GM12873 (cell line): ENCODE results near the gene ZNF26.

Experiments
- TF ChIP-seq, protein P1 (sequence below): IDR thresholded peaks from 2 replicates; pipeline ENCODE4 v1.5.1; 2012; ENCODE audit warnings: low read depth, mild to moderate bottlenecking, moderate library complexity, low read length, control low read depth; ENCODE audit not compliant: insufficient read depth; ENCODE audit errors: missing control alignments

ZNF26 gene

DNA sequence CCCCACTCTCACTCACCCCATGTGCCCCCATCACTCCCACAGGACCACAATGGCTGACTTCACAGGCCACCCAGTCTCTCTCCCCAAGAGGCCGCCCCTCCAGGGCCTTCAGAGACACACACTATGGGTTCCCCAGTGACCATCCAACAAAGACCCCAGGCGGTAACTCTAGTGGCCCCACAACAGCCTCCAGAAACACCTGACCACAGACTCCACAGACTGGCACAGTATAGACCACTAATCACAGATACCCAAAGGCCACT, 33.1 kb upstream of the ZNF26 start:
- TF ChIP-seq, protein P1, sequence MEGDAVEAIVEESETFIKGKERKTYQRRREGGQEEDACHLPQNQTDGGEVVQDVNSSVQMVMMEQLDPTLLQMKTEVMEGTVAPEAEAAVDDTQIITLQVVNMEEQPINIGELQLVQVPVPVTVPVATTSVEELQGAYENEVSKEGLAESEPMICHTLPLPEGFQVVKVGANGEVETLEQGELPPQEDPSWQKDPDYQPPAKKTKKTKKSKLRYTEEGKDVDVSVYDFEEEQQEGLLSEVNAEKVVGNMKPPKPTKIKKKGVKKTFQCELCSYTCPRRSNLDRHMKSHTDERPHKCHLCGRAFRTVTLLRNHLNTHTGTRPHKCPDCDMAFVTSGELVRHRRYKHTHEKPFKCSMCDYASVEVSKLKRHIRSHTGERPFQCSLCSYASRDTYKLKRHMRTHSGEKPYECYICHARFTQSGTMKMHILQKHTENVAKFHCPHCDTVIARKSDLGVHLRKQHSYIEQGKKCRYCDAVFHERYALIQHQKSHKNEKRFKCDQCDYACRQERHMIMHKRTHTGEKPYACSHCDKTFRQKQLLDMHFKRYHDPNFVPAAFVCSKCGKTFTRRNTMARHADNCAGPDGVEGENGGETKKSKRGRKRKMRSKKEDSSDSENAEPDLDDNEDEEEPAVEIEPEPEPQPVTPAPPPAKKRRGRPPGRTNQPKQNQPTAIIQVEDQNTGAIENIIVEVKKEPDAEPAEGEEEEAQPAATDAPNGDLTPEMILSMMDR = no peak

DNA sequence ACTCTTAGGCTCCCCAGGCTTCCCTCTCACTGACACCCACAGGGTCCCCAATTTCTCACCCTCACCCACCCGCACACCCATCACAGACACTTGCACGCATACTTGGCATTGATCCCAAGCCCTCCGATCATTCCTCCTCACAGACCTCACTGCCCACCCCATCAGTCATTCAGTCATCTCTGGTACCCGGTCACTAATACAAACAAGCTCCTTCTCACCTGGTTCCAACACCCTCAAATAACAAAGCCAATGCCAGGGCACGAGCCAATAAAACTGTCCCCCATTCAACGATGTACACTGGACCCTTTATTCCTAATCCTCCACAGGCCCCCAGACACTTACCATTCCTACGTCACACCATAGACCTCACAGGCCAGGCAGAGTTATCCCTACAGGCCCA, 32.4 kb upstream of the ZNF26 start:
- TF ChIP-seq, protein P1 = no peak

DNA sequence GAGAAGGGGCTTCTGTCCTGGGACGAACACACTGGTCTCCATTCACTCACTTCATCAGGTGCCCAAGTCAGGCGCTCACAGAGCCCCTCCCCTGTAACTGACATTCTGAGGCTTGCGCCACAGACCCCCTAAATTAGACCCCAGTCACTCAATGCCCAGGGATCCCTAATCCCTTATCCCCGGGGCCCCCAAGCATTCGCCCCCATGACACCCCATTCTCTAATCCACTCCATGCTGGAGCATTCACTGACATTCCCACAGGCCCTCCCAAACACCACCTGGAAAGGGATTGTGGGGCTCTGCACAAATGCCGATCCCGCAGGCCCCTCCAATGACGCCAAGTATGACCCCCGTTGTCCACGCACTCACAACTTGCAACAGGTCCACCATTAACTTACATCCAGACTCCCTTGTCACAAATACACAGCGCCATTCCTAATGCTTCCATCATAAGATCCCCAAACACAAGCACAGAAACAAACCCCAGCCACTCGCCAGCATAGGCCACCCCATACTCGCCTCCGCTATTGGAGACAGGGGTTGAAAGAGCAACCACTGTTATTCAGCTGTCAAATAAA, 31.6 kb upstream of the ZNF26 start:
- TF ChIP-seq, protein P1 = no peak

DNA sequence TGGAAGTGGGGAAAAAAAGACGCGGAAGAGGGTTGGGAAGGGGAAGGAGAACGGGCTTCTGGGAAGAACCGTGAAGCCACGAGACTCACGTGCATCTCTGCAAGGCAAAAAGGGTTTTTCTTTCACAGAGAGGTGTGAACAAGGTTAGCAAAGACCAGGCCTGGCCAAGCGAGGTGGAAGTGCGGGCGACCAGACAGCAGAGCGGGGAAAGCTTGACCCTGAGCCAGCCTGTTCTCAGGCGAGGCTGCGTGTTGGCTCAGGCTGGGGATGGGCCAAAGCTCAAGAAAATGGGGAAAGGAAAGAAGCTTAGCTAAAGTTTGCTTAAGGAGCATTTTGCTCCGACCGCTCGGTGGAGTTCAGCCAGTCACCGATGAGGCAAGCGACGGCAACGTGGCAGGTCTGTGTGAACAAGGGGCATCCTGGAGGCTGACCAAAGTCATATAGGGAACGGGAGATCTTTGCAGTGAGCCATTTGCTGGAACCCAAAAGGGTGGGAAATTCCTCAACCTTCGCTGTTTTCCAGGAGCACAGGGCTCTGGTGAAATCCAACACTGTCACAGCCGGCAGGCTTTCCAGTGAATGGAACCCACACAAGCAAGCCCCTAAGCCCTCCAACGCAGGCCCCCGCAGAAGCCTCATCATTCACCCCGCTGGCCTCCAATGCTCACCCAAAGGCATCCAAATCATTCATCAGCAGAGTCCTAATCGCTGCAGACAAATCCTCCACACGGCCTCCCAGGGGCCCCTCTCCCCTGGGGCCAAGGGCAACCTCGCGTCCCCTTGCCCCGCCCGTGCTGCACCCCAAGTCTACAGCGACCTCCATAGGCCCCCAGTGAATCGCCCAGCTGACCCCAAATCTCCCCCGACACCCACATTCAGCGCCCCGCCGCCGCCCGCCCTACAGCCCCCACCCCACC, 30.8 kb upstream of the ZNF26 start:
- TF ChIP-seq, protein P1 = peak; percentile 28

DNA sequence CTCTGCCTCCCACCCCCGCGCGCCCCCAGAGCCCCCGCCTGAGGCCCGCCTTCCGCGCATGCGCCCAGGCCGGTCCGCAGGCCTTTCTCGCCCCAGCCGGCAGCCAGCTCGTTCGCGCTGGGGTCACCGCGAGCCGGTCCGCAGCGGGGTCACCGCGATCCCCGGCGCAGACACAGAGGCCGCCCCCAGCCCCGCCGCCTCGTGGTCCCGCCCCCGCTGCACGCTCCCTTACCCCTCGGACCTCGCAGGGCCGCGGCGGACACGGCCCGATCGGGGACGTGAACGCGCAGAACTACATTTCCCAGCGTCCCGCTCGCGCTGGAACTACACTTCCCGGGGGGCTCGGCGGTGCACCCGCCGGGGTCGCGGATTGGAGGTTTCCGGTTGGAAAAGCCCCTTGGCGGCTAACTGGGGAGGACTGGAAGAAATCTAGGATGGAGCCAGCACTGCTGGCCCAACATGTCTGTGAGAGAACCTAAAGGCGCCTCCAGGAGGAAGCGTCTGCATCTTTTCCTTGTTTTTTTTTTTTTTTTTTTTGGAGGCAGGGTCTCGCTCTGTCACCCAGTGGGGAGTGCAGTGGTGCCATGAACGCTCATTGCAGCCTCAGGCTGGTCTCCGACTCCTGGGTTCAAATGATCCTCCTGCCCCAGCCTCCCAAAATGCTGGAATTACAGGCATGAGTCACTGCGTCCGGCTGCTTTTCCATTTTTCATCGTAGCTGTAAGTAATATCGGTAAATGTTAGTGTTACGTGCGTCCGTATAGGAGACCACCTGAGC, 30.0 kb upstream of the ZNF26 start, which contains the start of gene ZNF605:
Gene ZNF605, minus strand, starts transcription at position 296 of the 778 bp plus-strand sequence. CDS start 10,671 bp downstream, outside the sequence.
- TF ChIP-seq, protein P1 = no peak

DNA sequence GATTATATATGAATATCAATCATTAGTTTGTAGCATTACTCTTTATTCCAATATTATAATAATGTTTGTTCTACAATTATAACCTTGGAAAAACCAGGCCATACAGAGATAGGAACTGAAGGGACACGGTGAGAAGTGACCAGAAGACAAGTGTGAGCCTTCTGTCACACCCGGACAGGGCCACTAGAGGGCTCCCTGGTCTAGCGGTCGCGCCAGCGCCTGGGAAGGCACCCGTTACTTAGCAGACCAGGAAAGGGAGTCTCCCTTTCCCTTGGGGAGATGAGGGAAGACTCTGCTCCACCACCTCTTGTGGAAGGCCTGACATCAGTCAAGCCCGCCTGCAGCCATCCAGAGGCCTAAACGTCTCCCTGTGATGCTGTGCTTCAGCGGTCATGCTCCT, 22.2 kb upstream of the ZNF26 start:
- TF ChIP-seq, protein P1 = peak; percentile 40

DNA sequence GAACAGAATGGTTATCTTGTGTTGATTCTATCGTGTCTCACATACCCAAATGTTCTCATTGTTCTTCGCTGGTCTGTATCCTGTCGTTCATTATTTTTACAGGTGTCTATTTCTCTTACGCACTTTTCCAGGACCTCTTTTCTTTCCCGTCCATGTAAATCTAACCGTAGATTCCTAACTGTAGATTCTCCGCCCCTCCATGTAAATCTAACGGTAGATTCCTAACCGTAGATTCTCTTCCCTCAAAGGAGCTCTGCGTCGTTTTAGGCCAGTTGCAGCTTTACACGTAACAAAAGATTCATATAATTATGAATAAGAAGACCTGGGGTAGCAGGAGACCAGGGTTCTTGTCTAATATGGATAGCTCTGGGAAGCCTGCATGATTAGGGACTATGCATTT, 20.4 kb upstream of the ZNF26 start:
- TF ChIP-seq, protein P1 = no peak
